NCI-H510A treated with DMSO at 0.1 percent for 48 hours (cell line): Measurements from ENCODE around the gene BMPR1A.
"Not testable (repeated sequence)": the region's sequence is repeated elsewhere in the genome, so short reads cannot be mapped to it uniquely, and the experiment has no call there.

Experiments used
- DNase-seq: peaks from one replicate; lab custom pipeline; 2025; lab: John Stamatoyannopoulos, UW

Gene BMPR1A

GRCh38 chr10:86969421-86970041 lies 213.1 kb downstream of the BMPR1A start:
- DNase-seq: no peak

GRCh38 chr10:86970162-86970981 lies 214.0 kb downstream of the BMPR1A start:
- no peak for DNase-seq

DNA sequence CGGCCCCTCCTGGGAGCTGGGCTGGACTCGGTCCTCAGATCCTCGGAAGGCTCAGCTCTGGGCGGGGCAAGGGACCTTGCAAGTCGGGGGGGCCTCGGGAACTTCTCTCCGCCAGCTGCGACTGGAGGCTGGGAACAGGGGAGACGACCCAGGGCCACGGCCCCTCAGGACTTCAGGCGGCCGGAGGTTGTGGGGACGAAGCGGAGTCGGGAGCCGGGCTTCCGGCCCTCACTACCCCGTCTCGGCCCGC lies 214.5 kb downstream of the BMPR1A start:
- no peak for DNase-seq

GRCh38 chr10:86971232-86971991 lies 215.0 kb downstream of the BMPR1A start:
- DNase-seq: peak; percentile 52

DNA sequence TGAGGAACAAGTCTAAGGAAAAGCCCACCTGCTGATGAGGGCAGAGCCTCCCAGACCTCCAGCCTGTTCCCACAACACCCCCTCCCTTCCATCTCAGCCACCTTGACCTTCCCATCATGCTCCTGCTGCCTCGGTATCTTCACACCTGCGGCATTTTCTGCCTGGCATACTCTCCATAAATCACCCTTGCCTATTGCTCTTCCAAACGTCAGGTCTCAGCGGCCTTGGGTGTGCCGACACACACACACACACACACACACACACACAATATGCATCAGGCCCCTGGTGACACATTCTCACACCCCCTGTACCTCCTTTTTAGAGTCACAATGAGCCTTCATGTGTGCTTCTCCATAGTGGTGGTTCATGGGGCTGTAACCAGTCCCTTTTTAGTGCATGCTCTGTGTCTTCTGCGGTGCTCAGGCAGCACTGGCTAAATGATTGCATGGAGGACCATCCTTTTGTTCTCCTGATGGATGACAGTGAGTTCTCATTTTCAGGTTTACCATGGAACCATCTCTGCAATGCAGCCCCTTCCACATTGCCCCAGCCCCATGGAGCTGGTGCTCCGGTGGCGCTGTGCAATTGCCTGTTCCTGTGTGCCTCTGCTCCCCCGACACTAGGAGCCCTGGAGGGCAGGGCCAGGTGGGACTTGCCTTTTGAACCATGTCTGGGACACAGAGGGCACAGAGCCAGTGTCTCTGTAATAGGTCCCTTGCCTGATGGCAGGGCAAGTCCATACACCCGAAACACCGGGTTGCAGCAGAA lies 216.4 kb downstream of the BMPR1A start:
- no peak for DNase-seq

- no peak for DNase-seq
These were observed 218.1 kb downstream of the BMPR1A start for GRCh38 chr10:86974484-86974883.

DNA sequence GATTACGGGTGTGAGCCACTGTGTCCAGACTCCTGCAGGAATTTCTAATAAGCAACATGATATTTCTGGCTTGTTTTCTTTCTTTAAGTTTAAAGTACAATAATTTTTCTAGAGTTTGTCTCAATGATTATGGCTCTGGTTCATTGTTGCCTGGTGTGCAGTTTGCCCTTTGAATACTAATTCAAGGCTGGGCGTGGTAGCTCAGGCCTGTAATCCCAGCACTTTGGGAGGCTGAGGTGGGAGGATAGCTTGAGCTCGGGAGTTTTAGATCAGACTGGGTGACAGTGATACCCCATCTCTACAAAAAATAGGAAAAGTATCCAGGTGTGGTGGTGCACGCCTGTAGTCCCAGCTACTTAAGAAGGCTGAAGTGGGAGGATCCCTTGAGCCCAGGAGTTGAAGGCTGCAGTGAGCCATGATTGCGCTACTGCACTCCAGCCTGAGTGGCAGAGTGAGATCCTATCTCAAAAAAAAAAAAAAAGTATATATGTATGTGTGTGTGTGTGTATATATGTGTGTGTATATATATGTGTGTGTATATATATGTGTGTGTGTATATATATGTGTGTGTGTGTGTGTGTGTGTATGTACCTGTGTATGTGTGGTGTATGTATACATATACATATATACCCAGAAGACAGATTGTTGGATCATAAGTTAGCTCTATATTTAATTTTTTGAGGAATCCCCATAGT lies 220.1 kb downstream of the BMPR1A start:
- DNase-seq: no peak

- DNase-seq: not testable (repeated sequence)
These were observed 222.0 kb downstream of the BMPR1A start for GRCh38 chr10:86978457-86978856.

DNA sequence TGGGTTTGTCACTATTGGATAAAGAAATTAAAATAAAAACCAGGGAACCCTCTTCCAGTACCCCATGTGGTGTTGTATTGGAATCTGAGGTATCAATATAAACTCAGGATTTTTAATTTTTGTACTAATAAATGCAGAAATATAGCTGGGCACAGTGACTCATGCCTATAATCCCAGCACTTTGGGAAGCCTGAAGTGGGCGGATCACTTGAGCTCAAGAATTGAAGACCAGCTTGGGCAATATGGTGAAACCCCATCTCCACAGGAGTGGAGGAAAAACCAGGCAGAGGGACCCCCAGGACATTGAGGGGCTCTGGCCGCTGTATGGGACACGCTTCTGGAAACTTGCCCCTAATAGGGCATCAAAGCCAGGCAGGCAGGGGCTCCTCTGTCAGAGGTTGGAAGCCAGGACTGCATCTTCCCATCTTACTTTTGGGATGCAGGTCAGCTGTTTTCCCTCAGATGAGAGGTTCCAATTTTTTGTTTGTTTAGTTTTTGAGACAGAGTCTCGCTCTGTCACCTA lies 222.9 kb downstream of the BMPR1A start:
- no peak for DNase-seq

GRCh38 chr10:86979977-86980448 lies 223.6 kb downstream of the BMPR1A start:
- no peak for DNase-seq

GRCh38 chr10:86981020-86981419 lies 224.6 kb downstream of the BMPR1A start:
- DNase-seq: not testable (repeated sequence)

- no peak for DNase-seq
These were observed 225.3 kb downstream of the BMPR1A start for GRCh38 chr10:86981716-86982115.
